ACHN (cell line): ENCODE results near the gene CES5A.
"Not testable (repeated sequence)": the region's sequence is repeated elsewhere in the genome, so short reads cannot be mapped to it uniquely, and the experiment has no call there.

ENCODE experiments used
- DNase-seq: peaks from one replicate; pipeline ENCODE4 v3.0.0-alpha.2; 2015
- in situ Hi-C: cut with HindIII; loops from 2 replicates; pipeline ENCODE4 v1.10.0; 2017; ENCODE audit warnings: low sequenced_read_pairs, low pct_ligation_motif_present, low pct_unique_long_range_greater_than_20kb

The CES5A gene

GRCh38 chr16:55812951-55813350, 62.2 kb downstream of the CES5A start:
- DNase-seq, result no peak
- in situ Hi-C loops, result no loop called here

GRCh38 chr16:55811811-55812210, 63.4 kb downstream of the CES5A start:
- in situ Hi-C loops, result no loop called here
- DNase-seq, result no peak

GRCh38 chr16:55810451-55810961, 64.7 kb downstream of the CES5A start:
- in situ Hi-C loops, result no loop called here
- no peak for DNase-seq

- in situ Hi-C loops, result no loop called here
- no peak for DNase-seq
Observed at GRCh38 chr16:55809851-55810250, 65.3 kb downstream of the CES5A start.

- no peak for DNase-seq
- in situ Hi-C loops, result no loop called here
Observed at GRCh38 chr16:55809386-55809785, 65.8 kb downstream of the CES5A start.

- in situ Hi-C loops, DNase-seq: not testable (repeated sequence)
Observed at GRCh38 chr16:55808286-55808685, 66.9 kb downstream of the CES5A start.

DNA sequence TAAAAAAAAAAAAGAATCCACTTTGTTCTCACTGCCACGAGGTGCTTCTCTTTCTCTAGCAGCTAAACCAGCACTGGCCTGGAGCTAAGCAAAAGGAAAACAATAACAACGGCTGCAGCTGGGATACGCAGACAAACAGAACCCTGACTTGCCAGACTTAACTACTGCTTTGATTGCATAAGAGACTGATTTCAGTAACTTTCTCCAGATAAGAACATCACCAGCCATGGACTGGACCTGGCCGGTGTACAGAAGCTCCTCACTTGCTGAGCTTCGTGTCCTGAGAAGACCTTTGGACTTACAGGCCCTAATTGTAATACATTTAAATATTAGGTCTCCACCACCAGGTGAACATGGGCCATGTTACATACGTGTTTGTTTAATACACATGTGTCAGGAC, 70.1 kb downstream of the CES5A start:
- in situ Hi-C loops, DNase-seq: not testable (repeated sequence)

DNA sequence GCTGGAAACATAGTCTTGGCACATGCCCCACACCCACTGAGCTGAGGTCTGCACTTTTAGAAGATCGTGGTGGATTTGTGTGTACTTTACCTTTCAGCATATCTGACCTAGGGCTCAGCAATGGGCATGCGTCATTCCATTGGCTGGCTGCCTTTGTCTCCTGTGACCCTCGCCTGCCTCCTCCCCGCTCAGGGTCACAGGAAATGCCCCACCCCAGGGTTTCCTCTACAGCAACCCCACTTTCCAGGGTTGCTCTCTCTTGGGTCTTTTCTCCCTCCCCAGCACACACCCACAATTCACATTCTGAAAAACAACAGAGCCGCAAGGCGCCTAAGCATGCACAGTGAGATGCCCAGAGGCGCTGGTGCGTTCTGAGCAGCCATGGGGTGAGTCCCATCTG, 71.5 kb downstream of the CES5A start:
- DNase-seq, in situ Hi-C loops: not testable (repeated sequence)
